GM19324 (cell line): ENCODE measurements around the gene VAX1.
"Not testable (repeated sequence)": the region's sequence is repeated elsewhere in the genome, so short reads cannot be mapped to it uniquely, and the experiment has no call there.

Source experiments
- ATAC-seq: cut with Tn5 transposase; IDR thresholded peaks from one replicate; pipeline ENCODE4 v1.9.1; 2021; ENCODE audit warnings: mild to moderate bottlenecking, moderate library complexity; ENCODE audit not compliant: unreplicated experiment, low FRiP score

The VAX1 gene

DNA sequence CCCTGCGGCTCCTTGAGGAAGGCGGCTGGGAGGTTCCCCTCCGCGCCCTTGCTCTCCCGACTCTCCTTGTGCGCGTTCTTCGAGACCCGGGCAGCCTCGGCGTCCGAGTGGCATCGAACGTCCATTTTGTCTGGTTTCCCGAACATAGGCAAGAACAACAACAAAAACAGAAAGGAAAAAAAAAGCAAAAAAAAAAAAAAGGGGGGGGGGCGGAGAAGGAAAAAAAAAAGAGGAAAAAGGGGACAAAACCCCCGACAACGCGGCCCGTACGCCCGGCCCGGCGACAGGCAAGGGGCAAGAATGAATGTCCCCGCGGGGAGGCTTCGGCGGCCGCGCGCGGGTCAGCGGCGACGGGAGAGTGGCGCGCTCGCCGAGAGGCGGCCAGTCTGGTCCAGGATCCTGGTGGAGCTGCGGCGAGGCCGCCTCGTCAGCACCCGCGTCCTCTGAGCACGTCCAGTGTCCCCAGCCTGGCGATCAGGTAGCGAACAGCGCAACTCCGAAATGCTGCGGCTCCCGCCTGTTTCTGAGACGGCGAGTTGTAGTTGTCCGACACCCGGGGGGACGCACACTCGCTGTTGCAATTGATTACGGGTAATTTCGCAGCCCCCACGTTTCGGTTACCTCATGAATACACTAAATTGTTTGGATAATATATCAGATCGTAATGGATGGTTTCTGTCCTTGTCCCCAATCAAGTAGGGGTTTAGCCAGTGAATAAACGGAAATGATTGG, at the start of gene VAX1:
VAX1 (minus strand) TSS at position 360 of the 732 bp plus-strand sequence; CDS start at position 146, 214 bp downstream.
- no peak for ATAC-seq

- ATAC-seq, result no peak
Observed at GRCh38 chr10:117186832-117187615, 49.0 kb upstream of the VAX1 start.

DNA sequence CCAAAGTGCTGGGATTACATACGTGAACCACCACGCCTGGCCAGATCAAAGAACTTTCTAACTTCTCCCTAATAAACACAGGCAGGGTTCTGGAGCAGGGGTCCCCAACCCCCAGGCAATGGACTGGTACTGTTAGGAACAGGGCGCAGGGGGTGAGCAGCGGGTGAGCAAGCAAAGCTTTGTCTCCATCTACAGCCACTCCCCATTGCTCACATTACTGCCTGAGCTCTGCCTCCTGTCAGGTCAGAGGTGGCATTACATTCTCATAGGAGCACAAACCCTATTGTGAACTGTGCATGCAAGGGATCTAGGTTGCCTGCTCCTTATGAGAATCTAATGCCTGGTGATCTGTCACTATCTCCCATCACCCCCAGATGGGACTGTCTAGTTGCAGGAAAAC, 47.7 kb upstream of the VAX1 start:
- ATAC-seq, result not testable (repeated sequence)

- no peak for ATAC-seq
Observed at GRCh38 chr10:117184821-117185220, 46.8 kb upstream of the VAX1 start.

DNA sequence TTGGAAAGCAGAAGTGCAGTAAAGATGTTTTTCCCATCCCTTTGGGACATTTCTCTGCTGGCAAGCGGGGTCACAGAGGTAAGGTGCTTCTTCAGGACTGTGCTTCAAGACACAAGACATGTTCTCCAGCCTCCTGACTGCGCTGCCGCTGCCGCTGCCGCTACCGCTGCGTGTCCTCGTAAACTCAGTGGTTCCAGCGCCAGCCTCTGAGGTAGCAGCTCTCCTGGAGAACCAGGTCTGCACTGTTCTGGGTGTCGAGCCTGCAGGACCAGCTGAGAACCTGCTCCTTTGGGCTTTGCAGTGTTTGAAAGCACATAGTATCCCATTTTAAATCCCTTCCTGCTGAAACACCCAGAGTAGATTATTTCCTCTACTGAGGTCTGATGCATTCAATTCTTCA, 46.2 kb upstream of the VAX1 start:
- ATAC-seq, result no peak

GRCh38 chr10:117178190-117178589, 40.1 kb upstream of the VAX1 start:
- no peak for ATAC-seq

DNA sequence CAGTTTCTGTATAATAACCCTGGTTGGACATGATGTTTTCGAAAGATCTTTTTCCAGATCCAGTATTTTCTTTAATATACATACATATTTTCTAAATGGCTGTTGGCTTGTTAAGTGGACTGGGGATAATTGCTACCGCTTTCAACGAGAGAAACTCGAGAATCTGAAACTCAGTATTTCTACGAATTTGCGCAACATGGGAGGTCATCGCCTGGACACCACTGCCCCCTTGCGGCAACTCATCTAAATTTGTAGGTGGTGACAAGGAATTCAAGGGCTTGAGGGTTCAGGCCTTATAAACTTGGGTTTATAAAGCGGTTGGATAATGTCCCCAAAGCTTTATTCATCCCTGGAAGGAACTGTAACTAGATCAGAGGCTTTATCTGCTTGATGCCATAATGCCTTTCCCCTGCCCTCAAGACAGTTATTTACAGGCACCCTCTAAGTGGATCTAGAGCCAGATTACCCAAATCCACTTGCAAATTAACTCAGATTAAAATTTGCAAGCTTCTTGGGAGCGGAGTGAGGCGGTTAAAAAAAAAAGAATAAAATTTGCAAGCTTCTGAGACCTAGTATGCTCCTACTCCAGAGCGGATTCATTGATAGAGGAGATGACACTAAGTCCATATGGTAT, 37.9 kb upstream of the VAX1 start:
- ATAC-seq, result peak; percentile 55

DNA sequence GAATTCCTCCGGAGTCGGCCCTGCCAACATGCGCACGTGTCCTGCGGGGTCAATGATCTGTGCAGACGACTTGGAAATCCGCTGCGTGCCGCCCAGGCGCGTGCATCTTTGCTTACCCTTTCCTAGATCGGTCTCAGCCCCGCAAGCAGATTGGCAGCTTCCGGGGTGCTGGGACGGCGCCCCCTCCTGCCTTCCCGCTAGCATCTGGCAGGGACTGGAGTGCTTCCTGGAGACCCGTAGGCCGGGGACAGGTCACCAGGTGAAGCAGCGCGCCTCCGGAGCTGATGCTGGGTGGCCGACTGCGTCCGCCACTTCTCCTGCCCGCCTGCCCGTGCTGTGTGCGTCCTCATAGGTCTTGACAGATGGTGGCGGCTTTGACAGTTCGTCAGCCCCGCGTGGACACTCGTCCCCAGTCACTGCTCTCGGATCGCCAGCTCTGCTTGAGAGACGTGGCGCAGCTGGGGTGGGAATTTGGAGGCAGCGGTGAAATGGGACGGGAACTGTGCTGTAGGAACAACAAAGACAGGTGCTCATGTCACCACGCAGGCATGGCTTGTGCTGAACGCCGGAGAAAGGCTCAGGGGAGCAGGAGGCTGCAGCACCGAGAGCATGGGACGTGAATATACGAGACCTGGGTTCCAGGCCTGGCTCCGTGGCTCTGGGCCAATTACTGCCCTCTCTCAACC, 37.3 kb upstream of the VAX1 start:
- ATAC-seq, result peak; percentile 31

DNA sequence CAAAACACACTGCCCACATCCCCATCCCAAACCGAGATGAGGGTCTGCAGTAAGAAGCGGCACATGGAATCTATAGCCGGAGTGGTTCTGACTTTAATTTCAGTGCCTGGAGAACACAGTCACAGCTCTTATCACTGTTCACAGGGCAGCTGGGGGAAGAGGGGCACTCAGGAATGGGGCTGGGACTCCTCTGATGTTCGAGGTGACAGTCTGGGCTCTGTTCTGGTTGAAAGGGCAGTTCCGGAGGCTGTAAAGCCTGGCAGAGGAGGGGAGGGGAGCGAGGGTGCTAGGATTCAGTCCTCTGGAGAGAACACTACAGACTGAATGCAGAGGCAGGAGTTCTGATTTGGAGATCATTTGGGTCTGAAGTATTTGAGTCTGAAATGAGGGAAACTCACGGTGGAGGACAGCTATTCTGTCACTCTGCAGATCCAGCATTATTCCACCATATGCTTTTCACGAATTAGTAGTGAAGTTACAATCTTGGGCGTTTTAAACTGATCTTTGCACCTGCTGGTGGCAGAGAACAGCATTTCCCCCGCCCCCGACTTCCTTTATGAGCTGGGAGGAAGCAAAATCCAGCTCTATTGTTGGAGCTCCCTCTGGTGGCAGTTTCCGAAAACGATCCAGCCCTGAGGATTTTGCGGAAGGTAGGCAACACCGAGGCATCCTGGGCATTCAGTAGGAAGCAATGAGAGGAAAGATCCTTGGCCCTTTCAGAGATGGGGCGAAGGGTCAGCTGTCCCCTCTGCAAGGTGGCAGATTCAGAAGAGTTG, 36.6 kb upstream of the VAX1 start:
- ATAC-seq, result peak; percentile 78

DNA sequence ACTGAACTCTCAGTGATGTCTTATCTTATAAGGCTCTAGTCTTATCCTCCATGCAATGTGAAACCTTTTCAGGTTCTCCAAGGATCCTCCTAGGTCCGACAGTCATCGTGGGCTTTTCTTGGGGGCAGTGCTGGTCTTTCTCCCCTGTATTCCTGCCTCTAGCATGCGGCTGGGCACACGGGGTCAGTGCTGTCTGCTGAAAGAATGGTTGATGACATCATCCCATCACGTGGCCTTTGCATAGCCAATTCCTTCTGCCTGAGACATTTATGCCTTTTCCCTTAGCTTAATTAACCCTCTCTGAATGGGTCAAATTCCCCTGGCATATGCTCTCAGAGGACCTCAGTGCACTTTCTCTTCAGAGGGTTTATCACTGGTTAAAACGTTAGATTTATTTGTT, 32.2 kb upstream of the VAX1 start:
- ATAC-seq, result no peak

- no peak for ATAC-seq
Observed at GRCh38 chr10:117169480-117169879, 31.4 kb upstream of the VAX1 start.

GRCh38 chr10:117168729-117169128, 30.7 kb upstream of the VAX1 start:
- no peak for ATAC-seq

DNA sequence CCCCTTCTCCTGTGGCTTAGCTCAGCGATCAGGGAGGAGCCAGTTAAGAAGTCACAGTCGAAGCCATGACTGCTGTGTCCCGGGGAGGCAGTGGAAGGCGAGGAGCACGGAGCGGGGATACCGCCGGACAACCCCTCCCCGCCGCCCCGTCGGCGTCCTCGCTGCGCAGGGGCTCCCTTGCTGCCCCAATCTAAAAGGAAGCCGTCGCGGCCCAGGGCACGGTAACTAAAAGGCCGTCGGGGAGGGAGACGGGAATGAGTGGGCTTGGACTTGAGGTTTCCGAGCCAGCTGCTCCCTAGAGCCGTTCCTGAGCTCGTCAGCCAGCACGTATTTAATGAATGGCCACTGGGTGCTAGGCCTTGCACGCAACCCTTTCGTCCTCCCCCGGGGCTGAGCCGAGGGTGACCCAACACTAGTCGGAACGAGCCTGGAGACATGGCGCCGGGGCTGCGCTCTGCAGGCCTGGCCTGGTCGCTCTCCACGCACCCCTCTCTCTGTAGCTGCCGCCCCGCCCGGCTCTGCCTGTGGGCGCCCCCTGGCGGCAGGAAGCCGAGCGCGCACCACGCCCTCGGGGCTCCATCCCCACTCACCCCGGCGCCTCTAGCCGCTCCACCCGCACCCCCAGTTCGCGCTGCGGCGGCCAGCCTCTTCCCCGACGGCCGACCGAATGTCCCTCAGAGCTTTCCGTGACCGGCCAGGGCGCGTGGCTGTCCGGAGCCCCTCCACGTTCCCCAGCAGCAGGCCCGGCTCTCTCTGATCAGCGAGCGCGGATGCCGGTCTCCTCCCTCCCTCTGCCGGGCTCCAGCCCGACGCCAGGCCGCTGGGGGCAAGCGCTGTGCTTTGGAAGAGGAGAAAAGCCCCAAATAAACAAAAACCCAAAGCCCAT, 30.0 kb upstream of the VAX1 start:
- ATAC-seq, result peak; percentile 85

- ATAC-seq, result no peak
Observed at GRCh38 chr10:117167346-117167788, 29.3 kb upstream of the VAX1 start.

DNA sequence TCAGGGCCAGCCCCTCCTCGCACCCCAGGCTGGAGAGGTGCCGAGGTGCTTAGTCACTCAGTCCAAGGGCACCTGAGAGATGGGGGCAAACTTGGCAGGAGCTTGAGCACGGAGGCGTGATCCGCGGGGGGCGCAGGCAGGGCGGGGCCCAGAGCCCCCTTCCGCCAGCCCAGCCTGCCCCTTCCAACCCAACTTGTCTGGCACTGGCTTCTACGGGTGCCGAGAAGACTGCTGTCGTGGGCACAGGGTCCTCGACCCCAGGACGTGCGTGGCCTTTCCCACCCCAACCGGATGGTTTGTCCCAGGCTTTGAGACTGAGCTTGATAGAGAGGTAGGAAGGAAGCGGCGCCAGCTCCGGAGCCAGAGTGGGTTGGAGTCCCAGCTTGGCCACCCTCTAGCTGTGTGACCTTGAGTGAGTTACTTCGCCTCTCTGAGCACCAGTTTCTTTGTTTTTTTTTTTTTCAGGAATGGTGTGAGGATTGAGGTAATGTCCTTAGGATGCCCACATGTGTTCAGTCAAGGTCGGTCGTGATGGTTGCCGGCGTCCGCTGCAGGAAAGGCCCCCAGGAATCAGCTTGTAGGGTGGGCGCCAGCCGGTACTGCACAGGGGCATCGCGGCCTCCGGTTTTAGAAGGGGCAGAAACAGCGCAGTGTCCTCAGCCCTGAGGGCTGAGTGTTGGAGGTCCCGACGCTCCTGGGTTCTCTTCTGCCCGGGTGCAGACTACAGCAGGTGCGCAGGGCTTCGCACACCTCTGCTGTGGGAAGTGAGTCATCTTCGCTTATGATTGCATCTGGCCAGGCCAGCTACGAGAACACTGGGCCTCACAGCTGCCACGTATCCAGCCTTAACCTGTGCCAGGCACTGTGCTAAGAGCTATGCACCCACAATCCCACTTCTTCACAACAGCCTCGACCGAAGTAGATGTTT, 28.6 kb upstream of the VAX1 start:
- ATAC-seq, result no peak

DNA sequence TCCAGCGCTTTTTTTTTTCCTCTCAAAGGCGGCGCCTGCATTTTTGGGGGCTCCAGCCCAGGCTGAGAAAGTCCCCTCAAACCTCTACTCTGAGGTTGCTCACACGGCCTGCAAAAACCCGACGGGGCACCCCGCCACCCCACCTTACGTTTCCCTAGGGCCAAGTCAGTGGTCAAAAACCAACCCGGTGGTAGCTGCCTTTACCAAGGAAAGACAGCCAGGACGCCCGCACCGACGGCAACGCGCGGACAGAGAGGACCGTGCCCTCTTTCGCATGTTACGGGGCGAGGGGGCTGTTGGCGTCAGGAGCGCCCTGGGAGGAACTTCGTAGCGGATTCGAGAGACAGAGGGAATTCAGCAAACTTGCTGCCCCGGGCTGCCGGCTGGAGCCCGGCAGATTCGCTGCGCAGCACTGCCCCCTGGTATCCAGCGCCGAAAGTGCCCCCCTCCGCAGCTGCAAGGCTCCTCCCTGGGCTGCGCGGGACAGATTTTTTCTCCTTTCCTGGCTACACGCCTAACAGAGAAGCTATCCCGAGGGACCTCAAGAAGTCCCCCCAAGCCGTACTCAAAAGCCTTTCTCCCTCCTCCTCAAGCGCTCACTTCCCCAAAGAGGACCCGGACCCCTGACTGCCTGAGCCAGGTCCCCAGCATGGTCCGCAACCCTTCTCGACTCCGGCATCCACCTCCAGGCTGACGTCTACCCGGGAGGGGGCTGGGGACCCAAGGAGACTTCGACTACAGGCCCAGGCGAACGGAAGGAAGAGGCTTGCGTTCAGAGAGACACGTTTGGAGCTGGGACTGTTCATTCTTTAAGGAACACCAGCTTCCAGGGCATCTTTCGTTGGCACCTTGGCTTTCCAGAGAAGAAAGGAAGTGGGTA, 27.7 kb upstream of the VAX1 start:
- no peak for ATAC-seq
